A549 (cell line): ENCODE measurements around the gene PIGO. TPM values are rescaled to one million over a fixed set of nuclear protein-coding genes. Genes with fewer than 3 reads are reported as not detected.
A peak's percentile ranks its signal among the peaks of the same experiment; 100 is the strongest.

Experiments
- ATAC-seq, 2 experiments: fragments of 200-7000 bp in 1 of 2; fragments of >200 bp in 1 of 2; cut with Nextera tagmentation in 1 of 2; cut with Tn5 transposase in 1 of 2; 3 replicates each; pipeline versions ENCODE4 v1.8.0 to v1.9.1; 2018 to 2020; ENCODE audit warnings: mild to moderate bottlenecking in 1 of 2, moderate library complexity in 1 of 2
- CTCF ChIA-PET: fragments of 300-600 bp; sonication (Branson Sonifier 250); formaldehyde crosslinking; extraction: SDS; loops from one replicate; lab custom pipeline; 2021; ENCODE audit warnings: antibody characterized with exemption, inconsistent platforms; lab: Yijun Ruan, JAX
- POLR2A ChIA-PET: fragments of 350-600 bp; formaldehyde crosslinking; extraction: SDS; loops from one replicate; lab custom pipeline; 2021; ENCODE audit warnings: antibody characterized with exemption, inconsistent platforms; lab: Yijun Ruan, JAX
- DNase-seq, 2 experiments: peaks; one replicate each; pipeline versions ENCODE4 v3.0.0 to v3.0.0-alpha.2; 2011 to 2016; ENCODE audit warnings: low read depth in 1 of 2, low spot score in 1 of 2
- FAIRE-seq: peaks from 2 replicates; lab custom pipeline; 2011; peaks lifted over from hg19 to GRCh38; lab: Jason Lieb, UNC
- H3K27ac ChIP-seq, 2 experiments: fragments of >200 bp; sonication (Bioruptor Twin); formaldehyde crosslinking; 3 replicates each; pipeline ENCODE4 v1.5.1; 2016 to 2017
- H3K4me1 ChIP-seq: fragments of >200 bp; sonication (Bioruptor Twin); formaldehyde crosslinking; 3 replicates; pipeline ENCODE4 v1.6.1; 2016
- H3K4me2 ChIP-seq: fragments of >200 bp; sonication (Bioruptor Twin); formaldehyde crosslinking; 3 replicates; pipeline ENCODE4 v1.6.1; 2016
- H3K4me3 ChIP-seq: fragments of >200 bp; sonication (Bioruptor Twin); formaldehyde crosslinking; 3 replicates; pipeline ENCODE4 v1.5.1; 2016
- H3K9me3 ChIP-seq: fragments of >200 bp; sonication (Bioruptor Twin); formaldehyde crosslinking; 3 replicates; pipeline ENCODE4 v1.6.1; 2016
- BCL3 ChIP-seq: fragments of >200 bp; sonication (Bioruptor Twin); formaldehyde crosslinking; IDR thresholded peaks from 3 replicates; pipeline ENCODE4 v1.6.1; 2016
- BHLHE40 ChIP-seq: IDR thresholded peaks from 2 replicates; pipeline ENCODE4 v1.6.1; 2012; ENCODE audit warnings: low read depth, low read length, inconsistent platforms
- CBX2 ChIP-seq: fragments of 200-600 bp; sonication (generic); IDR thresholded peaks from 2 replicates; pipeline ENCODE4 v1.6.1; 2016; ENCODE audit warnings: low read depth, mild to moderate bottlenecking, borderline replicate concordance
- CBX8 ChIP-seq: fragments of 200-600 bp; sonication (generic); IDR thresholded peaks from 2 replicates; pipeline ENCODE4 v1.6.1; 2016
- ELK1 ChIP-seq: fragments of 150-350 bp; IDR thresholded peaks from 2 replicates; pipeline ENCODE4 v1.6.1; 2014; ENCODE audit warnings: low read depth, mild to moderate bottlenecking, low read length
- EP300 ChIP-seq, 2 experiments: fragments of >200 bp; sonication (Bioruptor Twin); formaldehyde crosslinking; IDR thresholded peaks; 2 replicates in 1 of 2; 3 replicates in 1 of 2; pipeline ENCODE4 v1.6.1; 2016 to 2017
- FOSL2 ChIP-seq, 2 experiments: fragments of 450-650 bp in 1 of 2; fragments of >200 bp in 1 of 2; sonication (Bioruptor Twin) in 1 of 2; formaldehyde crosslinking; IDR thresholded peaks; 2 replicates each; pipeline versions ENCODE4 v1.5.0 to v1.6.1; 2016 to 2020; ENCODE audit warnings: mild to moderate bottlenecking in 1 of 2, moderate library complexity in 1 of 2
- FOXS1 ChIP-seq: fragments of 250-450 bp; sonication (Bioruptor Pico); IDR thresholded peaks from 2 replicates; pipeline ENCODE4 v1.5.0; 2020; ENCODE audit warnings: mild to moderate bottlenecking, moderate library complexity
- HES2 ChIP-seq: fragments of >200 bp; sonication (Bioruptor Twin); formaldehyde crosslinking; IDR thresholded peaks from 2 replicates; pipeline ENCODE4 v1.6.1; 2016
- HEYL ChIP-seq: fragments of 250-450 bp; sonication (Bioruptor Pico); IDR thresholded peaks from 2 replicates; pipeline ENCODE4 v1.8.0; 2021; ENCODE audit warnings: mild to moderate bottlenecking, moderate library complexity
- HOXA7 ChIP-seq: fragments of 250-450 bp; sonication (Bioruptor Pico); IDR thresholded peaks from 2 replicates; pipeline ENCODE4 v1.5.0; 2020; ENCODE audit warnings: mild to moderate bottlenecking, moderate library complexity
- JUN ChIP-seq, 2 experiments: fragments of >200 bp; sonication (Bioruptor Twin); formaldehyde crosslinking; IDR thresholded peaks; 2 replicates in 1 of 2; 3 replicates in 1 of 2; pipeline ENCODE4 v1.6.1; 2016 to 2017
- JUNB ChIP-seq: fragments of >200 bp; sonication (Bioruptor Twin); formaldehyde crosslinking; IDR thresholded peaks from 2 replicates; pipeline ENCODE4 v1.6.1; 2016
- KDM1A ChIP-seq: fragments of 200-600 bp; sonication (generic); IDR thresholded peaks from 2 replicates; pipeline ENCODE4 v1.6.1; 2016; ENCODE audit warnings: low read depth, mild to moderate bottlenecking
- KDM5A ChIP-seq: fragments of 200-600 bp; sonication (generic); IDR thresholded peaks from 2 replicates; pipeline ENCODE4 v1.6.1; 2016; ENCODE audit warnings: antibody characterized with exemption, mild to moderate bottlenecking
- MAFK ChIP-seq: fragments of 450-650 bp; IDR thresholded peaks from 2 replicates; pipeline ENCODE4 v1.6.1; 2014; ENCODE audit not compliant: partially characterized antibody
- MYC ChIP-seq: IDR thresholded peaks from 2 replicates; pipeline ENCODE4 v1.6.1; 2012; ENCODE audit warnings: mild to moderate bottlenecking, inconsistent platforms, low read length, improper control_type of control experiment, borderline replicate concordance
- NPAS2 ChIP-seq: fragments of 250-450 bp; sonication (Bioruptor Pico); IDR thresholded peaks from 2 replicates; pipeline ENCODE4 v1.8.0; 2022; ENCODE audit warnings: mild to moderate bottlenecking, moderate library complexity, borderline replicate concordance
- PHF8 ChIP-seq: fragments of 200-600 bp; sonication (generic); IDR thresholded peaks from 2 replicates; pipeline ENCODE4 v1.6.1; 2016; ENCODE audit warnings: low read depth, mild to moderate bottlenecking, antibody characterized with exemption, moderate library complexity, borderline replicate concordance
- POLR2AphosphoS2 ChIP-seq: conservative IDR thresholded peaks from 2 replicates; pipeline ENCODE4 v1.6.1; 2012; ENCODE audit warnings: low read length, improper control_type of control experiment, inconsistent platforms
- RAD21 ChIP-seq, 2 experiments: fragments of >200 bp in 1 of 2; sonication (Bioruptor Twin) in 1 of 2; formaldehyde crosslinking in 1 of 2; IDR thresholded peaks in 1 of 2; conservative IDR thresholded peaks in 1 of 2; 2 replicates in 1 of 2; 3 replicates in 1 of 2; pipeline ENCODE4 v1.6.1; 2012 to 2018; ENCODE audit warnings: inconsistent platforms in 1 of 2
- RARB ChIP-seq: fragments of 250-450 bp; sonication (Bioruptor Pico); IDR thresholded peaks from 2 replicates; pipeline ENCODE4 v1.8.0; 2021; ENCODE audit warnings: mild to moderate bottlenecking, moderate library complexity
- RCOR1 ChIP-seq: fragments of 150-350 bp; IDR thresholded peaks from 2 replicates; pipeline ENCODE4 v1.6.1; 2014; ENCODE audit warnings: antibody characterized with exemption, low read length, low read depth
- RNF2 ChIP-seq: fragments of 200-600 bp; sonication (generic); IDR thresholded peaks from 2 replicates; pipeline ENCODE4 v1.6.1; 2016; ENCODE audit warnings: low read depth, mild to moderate bottlenecking, antibody characterized with exemption, moderate library complexity, borderline replicate concordance
- TP53 ChIP-seq: fragments of 250-450 bp; sonication (Bioruptor Pico); IDR thresholded peaks from 2 replicates; pipeline ENCODE4 v1.5.0; 2021; ENCODE audit warnings: mild to moderate bottlenecking, moderate library complexity
- ZNF302 ChIP-seq: fragments of 250-450 bp; sonication (Bioruptor Pico); IDR thresholded peaks from 2 replicates; pipeline ENCODE4 v1.9.0; 2021; ENCODE audit warnings: inconsistent platforms, mild to moderate bottlenecking, moderate library complexity
- ZSCAN20 ChIP-seq: fragments of 250-450 bp; sonication (Bioruptor Pico); IDR thresholded peaks from 2 replicates; pipeline ENCODE4 v1.8.0; 2022; ENCODE audit warnings: mild to moderate bottlenecking, moderate library complexity
- WGBS: methylation state at CpG from one replicate; pipeline ENCODE4 v1.1.6; 2017; ENCODE audit errors: missing lambda C conversion rate; 5-methylcytosine and 5-hydroxymethylcytosine counted together
- polyA plus RNA-seq, 4 experiments: library from polyadenylated mRNA; depleted of rRNA in 3 of 4; stranded (reverse); fragments of >200 nt; fragmentation: RNase III in 1 of 4; extraction: RNeasy Plus Mini Kit Qiagen cat#74134 plus additional on column Dnase treatment in 1 of 4; gene quantifications; 2 replicates in 3 of 4; 3 replicates in 1 of 4; pipeline ENCODE4 v1.2.3, GENCODE V29; 2011 to 2017

The PIGO gene
- polyA plus RNA-seq, 2 of the 4 experiments (the other 2 are of a cell fraction), result 47.0 to 50.4 TPM

- H3K27ac ChIP-seq, result no peak overlapping the region
- FAIRE-seq, result no peak
- no peaks in the 10 kb centered on the region for H3K9me3 ChIP-seq
- no peak for ATAC-seq
- ChIA-PET POLR2A (no interaction called here), CTCF (interaction anchor here (1.9 to 4.8 kb wide), 2 partner anchors 13 to 149 kb away, joined by 6 to 41 read pairs; no protein-coding TSS in a partner anchor)
- no peaks in the 10 kb centered on the region for H3K4me1 ChIP-seq
- 95% methylated on average over 6 of the region's 6 CpGs for WGBS
- TF ChIP-seq ELK1 (no peak), RARB (CRISPR knock-in tag) (no peak), FOSL2 (IDR thresholded peaks at IDR 0.05) (no peak), FOSL2 (CRISPR knock-in tag; IDR thresholded peaks at IDR 0.05) (peak; percentile 28; the same call in 1 of the 2 replicates)
- no peak overlapping the region for H3K4me2 ChIP-seq
- DNase-seq, result no peak
- H3K4me3 ChIP-seq, result no peak overlapping the region
These were observed 47.9 kb downstream of the PIGO start for GRCh38 chr9:35048511-35048910.

- whole genome bisulfite sequencing, result 95% methylated on average over 3 of the region's 3 CpGs
- CTCF ChIA-PET, result interaction anchor here (0.7 to 4.2 kb wide), 9 partner anchors 8 to 510 kb away, joined by 3 to 34 read pairs (median 7); partner anchors contain the start of genes PIGO and VCP
These were observed 52.3 kb downstream of the PIGO start for GRCh38 chr9:35044071-35044470.

GRCh38 chr9:35042891-35043545, 53.4 kb downstream of the PIGO start:
- TF ChIP-seq BHLHE40, result no peak
- no peak for TF ChIP-seq RCOR1
- no peak for TF ChIP-seq CBX2
- TF ChIP-seq RAD21 (conservative IDR thresholded peaks at IDR 0.05 in 1 of 2, IDR thresholded peaks at IDR 0.05 in 1 of 2), result no peak
- TF ChIP-seq ZSCAN20 (CRISPR knock-in tag), result no peak
- no peak for TF ChIP-seq NPAS2 (CRISPR knock-in tag)
- TF ChIP-seq MAFK, result no peak
- TF ChIP-seq JUN (IDR thresholded peaks at IDR 0.05), result no peak
- no peak for TF ChIP-seq KDM1A
- TF ChIP-seq MYC, result no peak
- no peak for FAIRE-seq
- Histone ChIP-seq H3K4me1 (peaks cover 7% of the 10 kb centered on the region; the same call in 2 of the 3 replicates), H3K4me3 (no peak overlapping the region), H3K9me3 (no peaks in the 10 kb centered on the region), H3K4me2 (no peak overlapping the region), H3K27ac (no peak overlapping the region)
- no peak for DNase-seq
- POLR2A ChIA-PET, result no interaction called here
- CTCF ChIA-PET, result interaction anchor here (0.7 to 4.2 kb wide), 7 partner anchors 9 to 511 kb away, joined by 3 to 34 read pairs (median 7); partner anchors contain the start of gene VCP
- ATAC-seq, result peak; percentile 5; a peak in 2 of 6 replicates
- 91% methylated on average over 6 of the region's 6 CpGs for WGBS

More at GRCh38 chr9:35044071-35044470, 52.3 kb downstream of the PIGO start:
- POLR2A ChIA-PET, result interaction anchor here (0.7 kb wide), 1 partner anchor 28 kb away, joined by 3 read pairs; the partner anchor contains the start of gene VCP
- Histone ChIP-seq H3K4me3 (no peak overlapping the region), H3K27ac (no peak overlapping the region), H3K9me3 (no peaks in the 10 kb centered on the region), H3K4me2 (no peak overlapping the region), H3K4me1 (peaks cover 7% of the 10 kb centered on the region; the same call in 2 of the 3 replicates)
- DNase-seq, result no peak
- FAIRE-seq, result no peak
- no peak for TF ChIP-seq HOXA7 (CRISPR knock-in tag)
- no peak for TF ChIP-seq ZSCAN20 (CRISPR knock-in tag)
- TF ChIP-seq CBX8, result no peak
- TF ChIP-seq PHF8, result no peak
- no peak for TF ChIP-seq JUNB
- no peak for TF ChIP-seq BCL3
- no peak for TF ChIP-seq HES2
- TF ChIP-seq FOXS1 (CRISPR knock-in tag), result no peak
- no peak for TF ChIP-seq FOSL2 (IDR thresholded peaks at IDR 0.05)
- no peak for TF ChIP-seq FOSL2 (CRISPR knock-in tag; IDR thresholded peaks at IDR 0.05)
- no peak for TF ChIP-seq TP53 (CRISPR knock-in tag)
- TF ChIP-seq POLR2AphosphoS2, result no peak
- TF ChIP-seq BHLHE40, result no peak
- no peak for TF ChIP-seq EP300 (IDR thresholded peaks at IDR 0.05)
- TF ChIP-seq KDM5A, result no peak
- TF ChIP-seq ELK1, result no peak
- no peak for TF ChIP-seq MAFK
- TF ChIP-seq RNF2, result no peak
- TF ChIP-seq RAD21 (conservative IDR thresholded peaks at IDR 0.05 in 1 of 2, IDR thresholded peaks at IDR 0.05 in 1 of 2), result no peak
- no peak for TF ChIP-seq ZNF302 (CRISPR knock-in tag)
- no peak for TF ChIP-seq HEYL (CRISPR knock-in tag)
- no peak for ATAC-seq
